Posterior cingulate gyrus (tissue), 11 donors: ENCODE results near the gene NDUFS2.

Source experiments
- DNase-seq, 10 donors: peaks; one replicate each; pipeline versions ENCODE4 v3.0.0 to v3.0.0-alpha.2; 2020 to 2021; ENCODE audit warnings: mixed read lengths in 3 of 10
- intact Hi-C: fragments of 100-400 bp; cut with DNase I; formaldehyde crosslinking; loops from one replicate; pipeline ENCODE4 v1.15.1; 2023

The NDUFS2 gene

DNA sequence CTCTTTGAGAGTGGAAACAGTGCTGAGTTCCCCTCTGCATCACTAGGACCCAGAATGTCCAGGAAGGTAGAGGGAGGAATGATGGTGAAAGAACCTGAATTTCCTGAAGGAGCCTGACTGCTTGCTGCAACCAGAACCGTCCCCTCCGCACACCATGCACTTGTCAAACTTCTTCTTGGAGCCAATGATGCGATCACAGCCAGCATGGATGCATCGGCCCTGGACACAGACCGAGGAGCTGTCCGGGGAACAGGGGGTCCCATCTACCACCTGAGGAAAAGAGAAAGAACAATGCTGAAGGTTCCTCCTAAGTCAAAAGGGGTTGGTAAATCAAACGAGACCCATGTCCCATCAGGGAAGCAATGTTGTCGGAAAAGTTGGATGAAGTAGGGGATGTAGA lies 10.2 kb upstream of the NDUFS2 start:
- intact Hi-C loops, result loop anchor here (5.0 to 10.0 kb wide), 2 partner anchors 35 to 193 kb away; partner anchors contain the start of gene TOMM40L
- DNase-seq, result peak in 1 of 10 donors; percentile 68

GRCh38 chr1:161192476-161193465 lies 9.4 kb upstream of the NDUFS2 start:
- DNase-seq, result peak in 6 of 10 donors; percentile 67 to 94 (median 74)
- intact Hi-C loops, result loop anchor here (5.0 to 10.0 kb wide), 2 partner anchors 35 to 192 kb away; partner anchors contain the start of gene TOMM40L

GRCh38 chr1:161193561-161194235 lies 8.5 kb upstream of the NDUFS2 start:
- peak; percentile 68 to 97 (median 82) for DNase-seq
- intact Hi-C loops, result loop anchor here (5.0 to 10.0 kb wide), 2 partner anchors 34 to 191 kb away; partner anchors contain the start of gene TOMM40L

DNA sequence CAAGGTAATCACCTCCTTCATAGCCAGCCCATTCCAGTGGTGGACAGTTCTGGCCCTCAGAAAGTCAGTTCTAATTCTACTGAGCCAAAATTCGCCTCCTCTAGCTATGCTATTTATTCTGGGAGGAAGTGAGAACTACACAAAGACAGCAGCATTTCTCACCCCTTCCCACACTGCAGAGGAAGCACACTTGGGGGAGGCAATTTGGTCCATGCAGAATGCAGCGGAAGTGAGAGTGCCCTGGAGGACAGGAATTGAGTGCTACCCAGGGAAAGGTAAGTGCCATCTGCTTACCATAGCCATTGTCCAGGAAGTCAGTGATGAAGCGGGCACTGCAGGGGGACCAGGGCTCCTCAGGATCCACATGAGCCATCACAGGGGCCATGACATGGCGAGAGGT lies 7.0 kb upstream of the NDUFS2 start:
- DNase-seq, result peak in 2 of 10 donors; percentile 25 to 88
- intact Hi-C loops, result loop anchor here (10.0 kb wide), 1 partner anchor 190 kb away; no protein-coding TSS in a partner anchor

GRCh38 chr1:161196111-161196510 lies 6.1 kb upstream of the NDUFS2 start:
- DNase-seq, result peak in 1 of 10 donors; percentile 73
- intact Hi-C loops, result loop anchor here (10.0 kb wide), 1 partner anchor 189 kb away; no protein-coding TSS in a partner anchor

- peak in 2 of 10 donors; percentile 43 to 82 for DNase-seq
- intact Hi-C loops, result loop anchor here (10.0 kb wide), 1 partner anchor 188 kb away; no protein-coding TSS in a partner anchor
These were observed 5.4 kb upstream of the NDUFS2 start for GRCh38 chr1:161196521-161197451.

DNA sequence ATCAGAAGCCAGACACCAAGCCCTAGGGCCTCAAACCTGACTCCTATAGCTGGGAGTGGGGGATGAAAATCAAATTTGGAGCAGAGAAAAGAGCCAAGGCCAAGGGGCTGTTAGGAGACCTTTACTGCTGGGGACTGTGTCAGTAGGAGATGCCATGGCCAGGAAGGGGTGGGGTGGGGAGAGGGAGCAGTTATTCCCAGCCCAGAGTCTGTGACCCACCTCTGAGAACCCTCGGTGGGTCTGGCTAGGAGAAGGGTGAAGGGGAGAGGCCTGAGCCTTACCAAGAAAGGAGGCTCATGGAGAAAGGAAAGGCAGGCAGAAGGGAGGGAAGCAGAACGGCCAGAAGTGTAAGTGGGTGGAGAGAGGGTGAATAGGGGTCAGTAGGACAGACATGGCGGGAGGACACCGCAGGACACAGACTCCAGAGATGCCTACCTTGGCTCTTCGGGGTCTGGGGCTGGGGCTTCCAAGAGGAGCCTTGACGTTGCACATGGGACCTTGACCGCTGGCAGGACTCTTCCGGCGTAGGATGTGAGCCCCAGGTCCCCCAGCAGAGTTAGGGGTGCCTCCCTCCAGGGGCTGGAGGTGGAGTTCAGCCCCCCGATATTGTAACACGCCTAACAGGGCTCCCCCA lies 4.5 kb upstream of the NDUFS2 start:
- peak in 1 of 10 donors; percentile 47 for DNase-seq
- intact Hi-C loops, result loop anchor here (10.0 kb wide), 1 partner anchor 187 kb away; no protein-coding TSS in a partner anchor

GRCh38 chr1:161198194-161198896 lies 3.8 kb upstream of the NDUFS2 start:
- peak in 6 of 10 donors; percentile 33 to 91 (median 78) for DNase-seq
- intact Hi-C loops, result loop anchor here (10.0 kb wide), 1 partner anchor 186 kb away; no protein-coding TSS in a partner anchor

DNA sequence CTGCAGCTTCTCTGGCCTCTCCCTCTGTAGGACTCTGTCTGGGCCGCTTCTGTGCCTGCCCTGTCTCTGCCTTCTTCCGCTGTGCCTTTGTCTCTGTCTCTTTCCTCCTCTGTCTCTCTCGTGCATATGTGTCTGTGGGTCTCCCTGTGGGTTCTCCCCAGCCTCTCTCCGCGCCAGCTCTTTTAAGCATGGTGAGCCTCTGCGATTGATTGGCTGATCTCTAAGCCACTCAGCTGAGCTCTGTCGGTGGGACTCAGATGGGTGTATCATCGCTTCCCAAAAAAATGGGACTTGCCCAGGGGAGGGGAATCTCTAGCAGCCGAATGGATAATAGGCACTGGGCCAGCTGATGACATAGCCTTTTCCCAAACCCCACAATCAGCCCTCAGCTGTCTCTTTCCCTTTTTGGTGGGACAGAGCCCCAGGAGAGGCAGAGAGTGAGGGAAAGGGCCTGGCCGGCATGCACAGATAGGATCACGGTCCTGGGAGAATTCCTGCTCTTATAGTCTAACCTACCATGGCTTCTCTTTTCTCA lies 3.2 kb upstream of the NDUFS2 start, which contains the start of gene ADAMTS4:
ADAMTS4 (minus strand) TSS at position 158 of the 535 bp plus-strand sequence. CDS start 427 bp downstream, outside the sequence.
- intact Hi-C loops, result loop anchor here (10.0 kb wide), 1 partner anchor 186 kb away; no protein-coding TSS in a partner anchor
- peak; percentile 55 to 98 (median 84) for DNase-seq

- DNase-seq, result peak in 1 of 10 donors; percentile 58
- intact Hi-C loops, result loop anchor here (10.0 kb wide), 1 partner anchor 185 kb away; no protein-coding TSS in a partner anchor
These were observed 2.5 kb upstream of the NDUFS2 start for GRCh38 chr1:161199506-161200139.

GRCh38 chr1:161200421-161200991 lies 1.7 kb upstream of the NDUFS2 start:
- intact Hi-C loops, result no loop called here
- DNase-seq, result peak in 8 of 10 donors; percentile 43 to 95 (median 74)

DNA sequence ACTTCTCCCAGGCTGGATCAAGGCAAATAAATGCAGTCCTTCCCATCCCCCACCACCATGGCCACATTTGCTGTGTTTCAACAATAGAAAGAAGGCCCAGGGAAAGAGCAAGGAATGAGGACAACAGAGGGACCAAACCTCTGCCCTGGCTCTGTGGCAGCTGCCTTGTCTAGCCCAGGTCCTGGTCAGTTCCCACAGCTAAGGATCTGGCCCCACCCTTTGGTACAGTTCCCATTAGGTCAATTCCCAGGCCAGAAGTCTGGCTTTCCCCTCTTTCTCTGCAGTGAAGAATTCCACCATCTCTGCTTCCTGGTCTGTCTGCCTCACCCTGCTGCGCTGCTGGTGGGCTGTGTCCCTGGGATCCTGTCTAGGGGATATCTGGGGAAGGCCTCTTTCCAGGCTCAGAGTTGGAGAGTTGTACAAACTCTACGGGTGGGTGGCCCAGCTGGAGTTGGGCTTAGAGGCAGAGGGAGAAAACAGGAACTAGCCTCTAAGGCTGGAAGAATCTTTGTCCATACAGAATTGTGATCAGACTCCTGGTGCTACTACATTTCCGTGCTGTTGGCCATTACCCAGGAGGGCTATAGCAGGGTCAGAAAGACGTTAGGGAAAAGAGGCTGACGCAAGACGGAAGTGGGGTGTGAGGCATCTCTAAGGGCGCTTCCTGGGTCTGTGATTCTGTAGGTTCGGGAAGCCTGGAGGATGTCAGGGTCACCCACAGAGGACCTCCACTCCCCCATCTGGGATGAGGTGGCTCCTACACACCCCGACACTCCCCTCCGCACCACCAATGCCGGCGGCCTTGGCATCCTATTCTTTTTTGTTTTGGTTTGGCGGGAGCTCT lies 953 bp upstream of the NDUFS2 start:
- intact Hi-C loops, result no loop called here
- peak in 2 of 10 donors; percentile 40 to 85 for DNase-seq

GRCh38 chr1:161206411-161207140 lies 4.4 kb downstream of the NDUFS2 start:
- intact Hi-C loops, result no loop called here
- peak in 1 of 10 donors; percentile 22 for DNase-seq

DNA sequence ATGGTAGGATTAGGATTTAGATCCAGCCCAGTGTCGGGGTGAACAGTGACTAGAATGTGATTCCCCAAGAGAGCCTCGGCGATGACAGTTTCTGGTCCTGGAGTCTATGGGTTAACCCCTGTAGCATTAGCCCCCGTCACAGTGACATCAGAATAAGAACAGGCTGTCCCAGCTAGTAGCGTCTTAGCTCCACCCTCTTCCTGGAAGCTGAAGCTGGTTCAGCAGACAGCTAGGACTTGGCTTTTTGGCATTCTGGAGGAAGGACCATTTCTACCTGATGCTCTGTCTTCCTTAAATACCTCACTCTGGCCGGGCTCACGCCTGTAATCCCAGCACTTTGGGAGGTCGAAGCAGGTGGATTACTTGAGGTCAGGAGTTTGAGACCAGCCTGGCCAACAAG lies 5.0 kb downstream of the NDUFS2 start:
- peak in 1 of 10 donors; percentile 46 for DNase-seq
- intact Hi-C loops, result no loop called here

- DNase-seq, result peak in 9 of 10 donors; percentile 51 to 95 (median 76)
- intact Hi-C loops, result no loop called here
These were observed 7.7 kb downstream of the NDUFS2 start for GRCh38 chr1:161209790-161210409.
